Cardiac fibroblast (primary cell): Measurements from ENCODE around the gene CA7.

Experiments used
- DNase-seq, 2 donors: peaks; one replicate each; pipeline versions ENCODE4 v3.0.0 to v3.0.0-alpha.2; 2010; ENCODE audit warnings: low read depth in 2 of 2
- H3K4me3 ChIP-seq, 2 donors: replicated peaks in 1 of 2; 1 replicate in 1 of 2; 2 replicates in 1 of 2; pipeline ENCODE4 v1.5.1; 2011; ENCODE audit warnings: low read depth in 2 of 2, low read length in 2 of 2, mild to moderate bottlenecking in 2 of 2, moderate library complexity in 1 of 2
- CTCF ChIP-seq: IDR thresholded peaks from one replicate; pipeline ENCODE4 v1.5.1; 2011; ENCODE audit warnings: low read depth, mild to moderate bottlenecking, low read length, inconsistent platforms

The CA7 gene

GRCh38 chr16:66886321-66886720 is 42.1 kb downstream of the CA7 start:
- TF ChIP-seq CTCF, result no peak
- no peak for DNase-seq
- H3K4me3 ChIP-seq, result no peak overlapping the region

DNA sequence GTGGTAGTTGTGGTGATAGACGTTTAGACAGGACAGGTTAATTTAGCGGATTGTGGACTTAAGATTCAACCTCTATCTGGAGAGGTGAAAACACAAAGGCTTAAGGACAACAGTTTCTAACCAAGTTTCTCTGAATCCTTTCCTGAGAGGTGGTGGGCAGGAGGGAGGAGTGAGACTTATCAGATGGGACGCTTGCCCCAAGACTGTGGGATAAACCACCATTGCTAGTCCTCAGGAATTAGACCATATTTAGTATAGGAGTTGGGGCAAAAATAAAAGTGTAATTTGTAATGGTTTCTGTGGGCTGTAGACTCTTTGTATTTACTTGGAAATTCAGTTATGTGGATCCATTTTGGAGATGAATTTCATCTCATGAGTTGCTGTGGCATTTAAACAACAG is 42.7 kb downstream of the CA7 start:
- no peak for TF ChIP-seq CTCF
- H3K4me3 ChIP-seq, result no peak overlapping the region
- no peak for DNase-seq

- TF ChIP-seq CTCF, result no peak
- no peak for DNase-seq
- H3K4me3 ChIP-seq, result no peak overlapping the region
Measured at GRCh38 chr16:66888647-66889615, 44.7 kb downstream of the CA7 start.

DNA sequence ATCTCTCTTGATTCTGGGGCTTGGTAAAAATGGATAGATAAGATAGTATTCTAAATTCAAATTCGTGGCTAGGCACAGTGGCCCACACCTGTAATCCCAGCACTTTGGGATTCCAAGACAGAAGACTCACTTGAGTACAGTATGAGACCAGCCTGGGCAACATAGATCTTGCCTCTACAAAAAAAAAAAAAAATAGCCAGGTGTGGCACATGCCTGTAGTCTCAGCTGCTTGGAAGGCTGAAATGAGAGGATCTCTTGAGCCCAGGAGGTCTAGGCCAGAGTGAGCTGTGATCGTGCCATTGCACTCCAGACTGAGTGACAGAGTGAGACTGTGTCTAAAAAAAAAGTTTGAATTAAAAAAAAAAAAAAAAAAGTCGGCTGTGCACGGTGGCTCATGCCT is 45.4 kb downstream of the CA7 start:
- no peak for TF ChIP-seq CTCF
- no peak overlapping the region for H3K4me3 ChIP-seq
- DNase-seq, result no peak

DNA sequence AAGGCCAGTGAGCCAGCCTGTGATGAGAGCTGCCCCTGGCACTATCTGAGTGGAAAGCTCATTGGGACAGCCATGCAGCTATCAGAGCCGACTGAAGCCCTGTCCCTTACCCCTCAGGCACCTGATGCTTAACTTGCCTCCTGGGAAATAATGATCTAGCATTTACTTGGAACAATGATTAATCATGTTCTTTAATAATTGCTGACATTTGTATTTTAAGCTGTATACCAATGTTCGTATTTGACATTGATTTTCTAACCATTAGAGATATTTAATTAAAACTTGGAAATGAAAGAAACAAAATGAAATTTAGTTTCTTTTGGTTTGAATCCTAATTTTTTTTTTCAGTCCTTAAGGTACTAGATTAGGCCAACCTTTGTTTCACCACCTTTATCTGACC is 46.6 kb downstream of the CA7 start:
- DNase-seq, result no peak
- H3K4me3 ChIP-seq, result no peak overlapping the region
- no peak for TF ChIP-seq CTCF

DNA sequence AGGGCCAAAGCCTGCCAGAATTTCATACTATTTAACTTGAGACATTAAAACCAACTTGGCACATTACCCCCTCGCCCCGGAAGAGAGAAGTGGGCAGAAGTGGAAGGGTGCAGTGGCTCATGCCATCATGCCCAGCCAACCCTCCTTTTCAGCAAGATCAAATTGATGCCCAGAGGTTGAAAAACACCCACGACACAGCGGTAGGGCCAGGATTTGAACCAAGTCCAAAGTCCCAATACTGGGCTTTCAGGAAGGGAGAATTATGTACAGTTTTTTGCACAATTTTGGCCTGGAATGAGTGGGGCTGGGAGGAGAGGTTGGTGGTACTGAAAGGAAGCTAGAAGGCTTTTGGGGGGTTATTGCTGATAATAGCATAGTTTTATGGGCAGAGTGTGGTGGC is 47.1 kb downstream of the CA7 start:
- no peak for DNase-seq
- no peak for TF ChIP-seq CTCF
- no peak overlapping the region for H3K4me3 ChIP-seq
